ENCODE data around the gene SAMSN1. TPM values are rescaled to one million over a fixed set of nuclear protein-coding genes. Genes with fewer than 3 reads are reported as not detected.
"Not testable (repeated sequence)": the region's sequence is repeated elsewhere in the genome, so short reads cannot be mapped to it uniquely, and the experiment has no call there.

The SAMSN1 gene
- total RNA-seq, 1 donor from 2014 or later = 2.0 TPM

DNA sequence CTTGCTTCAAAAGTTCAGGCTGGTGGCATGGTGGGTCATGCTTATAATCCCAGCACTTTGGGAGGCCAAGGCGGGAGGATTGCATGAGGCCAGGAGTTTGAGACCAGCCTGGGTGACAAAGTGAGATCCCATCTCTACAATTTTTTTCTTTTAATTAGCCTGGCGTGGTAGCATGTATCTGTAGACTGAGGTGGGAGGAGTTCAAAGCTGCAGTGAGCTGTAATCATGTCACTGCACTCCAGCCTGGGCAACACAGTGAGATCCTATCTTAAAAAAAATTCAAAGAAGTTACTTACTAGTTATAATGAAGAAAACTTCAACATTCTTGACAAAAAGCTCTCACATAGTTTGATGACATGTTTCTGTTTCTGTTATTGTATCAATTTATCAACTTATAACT lies 45.2 kb downstream of the SAMSN1 start:
- no peak for TF ChIP-seq CTCF (IDR thresholded peaks at IDR 0.05; ENCODE audit: unreplicated experiment)
- Mint-ChIP-seq H3K9me3 (ENCODE audit: unreplicated experiment) (no peaks in the 10 kb centered on the region), H3K4me1 (ENCODE audit: unreplicated experiment) (no peaks in the 10 kb centered on the region), H3K4me3 (ENCODE audit: unreplicated experiment) (no peak overlapping the region), H3K27ac (ENCODE audit: unreplicated experiment) (no peak overlapping the region), H3K27me3 (ENCODE audit: unreplicated experiment) (no peaks in the 10 kb centered on the region), H3K36me3 (ENCODE audit: low read depth, unreplicated experiment) (no peaks in the 10 kb centered on the region)
- no peak for DNase-seq (ENCODE audit: low spot score)

GRCh38 chr21:14499316-14499715 lies 46.8 kb downstream of the SAMSN1 start:
- H3K9me3 Mint-ChIP-seq (ENCODE audit: unreplicated experiment) = no peaks in the 10 kb centered on the region
- no peaks in the 10 kb centered on the region for H3K4me1 Mint-ChIP-seq (ENCODE audit: unreplicated experiment)
- H3K4me3 Mint-ChIP-seq (ENCODE audit: unreplicated experiment) = no peak overlapping the region
- TF ChIP-seq CTCF (IDR thresholded peaks at IDR 0.05; ENCODE audit: unreplicated experiment) = no peak
- no peak overlapping the region for H3K27ac Mint-ChIP-seq (ENCODE audit: unreplicated experiment)
- H3K36me3 Mint-ChIP-seq (ENCODE audit: low read depth, unreplicated experiment) = no peaks in the 10 kb centered on the region
- no peak for DNase-seq (ENCODE audit: low spot score)
- no peaks in the 10 kb centered on the region for H3K27me3 Mint-ChIP-seq (ENCODE audit: unreplicated experiment)

DNA sequence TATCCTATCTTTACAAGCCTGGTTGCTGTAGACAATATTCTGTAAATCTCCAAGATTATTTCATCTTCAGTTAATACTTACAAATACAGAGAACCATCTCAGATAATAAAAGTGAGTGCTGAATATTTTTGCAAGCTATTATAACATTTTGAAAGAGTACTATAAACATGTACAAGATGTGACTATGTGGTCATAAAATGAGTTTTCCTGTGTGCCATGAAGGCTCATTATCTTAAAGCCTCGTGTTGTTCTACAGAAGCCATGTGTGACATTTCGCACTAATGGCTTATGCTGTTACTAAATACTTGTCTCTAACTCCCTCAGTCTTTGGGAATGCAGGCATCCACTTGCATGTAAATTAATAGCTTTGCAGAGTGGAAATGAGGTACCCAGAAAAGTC lies 48.3 kb downstream of the SAMSN1 start:
- no peak overlapping the region for H3K27ac Mint-ChIP-seq (ENCODE audit: unreplicated experiment)
- H3K27me3 Mint-ChIP-seq (ENCODE audit: unreplicated experiment) = no peaks in the 10 kb centered on the region
- DNase-seq (ENCODE audit: low spot score) = no peak
- H3K36me3 Mint-ChIP-seq (ENCODE audit: low read depth, unreplicated experiment) = no peaks in the 10 kb centered on the region
- H3K4me3 Mint-ChIP-seq (ENCODE audit: unreplicated experiment) = no peak overlapping the region
- no peaks in the 10 kb centered on the region for H3K9me3 Mint-ChIP-seq (ENCODE audit: unreplicated experiment)
- no peak for TF ChIP-seq CTCF (IDR thresholded peaks at IDR 0.05; ENCODE audit: unreplicated experiment)
- no peaks in the 10 kb centered on the region for H3K4me1 Mint-ChIP-seq (ENCODE audit: unreplicated experiment)

GRCh38 chr21:14495075-14495474 lies 51.0 kb downstream of the SAMSN1 start:
- Mint-ChIP-seq H3K27ac (ENCODE audit: unreplicated experiment) (no peak overlapping the region), H3K9me3 (ENCODE audit: unreplicated experiment) (no peaks in the 10 kb centered on the region), H3K4me1 (ENCODE audit: unreplicated experiment) (no peaks in the 10 kb centered on the region), H3K36me3 (ENCODE audit: low read depth, unreplicated experiment) (no peaks in the 10 kb centered on the region), H3K4me3 (ENCODE audit: unreplicated experiment) (no peak overlapping the region), H3K27me3 (ENCODE audit: unreplicated experiment) (no peaks in the 10 kb centered on the region)
- DNase-seq (ENCODE audit: low spot score) = no peak
- no peak for TF ChIP-seq CTCF (IDR thresholded peaks at IDR 0.05; ENCODE audit: unreplicated experiment)

- DNase-seq (ENCODE audit: low spot score); H3K4me1 Mint-ChIP-seq (ENCODE audit: unreplicated experiment); H3K9me3 Mint-ChIP-seq (ENCODE audit: unreplicated experiment); H3K27ac Mint-ChIP-seq (ENCODE audit: unreplicated experiment); H3K4me3 Mint-ChIP-seq (ENCODE audit: unreplicated experiment); H3K36me3 Mint-ChIP-seq (ENCODE audit: low read depth, unreplicated experiment); H3K27me3 Mint-ChIP-seq (ENCODE audit: unreplicated experiment): not testable (repeated sequence)
Measured at GRCh38 chr21:14494181-14494580, 51.9 kb downstream of the SAMSN1 start.

- H3K27me3 Mint-ChIP-seq (ENCODE audit: unreplicated experiment) = no peaks in the 10 kb centered on the region
- no peaks in the 10 kb centered on the region for H3K36me3 Mint-ChIP-seq (ENCODE audit: low read depth, unreplicated experiment)
- no peaks in the 10 kb centered on the region for H3K9me3 Mint-ChIP-seq (ENCODE audit: unreplicated experiment)
- DNase-seq (ENCODE audit: low spot score) = no peak
- no peaks in the 10 kb centered on the region for H3K4me1 Mint-ChIP-seq (ENCODE audit: unreplicated experiment)
- no peak for TF ChIP-seq CTCF (IDR thresholded peaks at IDR 0.05; ENCODE audit: unreplicated experiment)
- no peak overlapping the region for H3K4me3 Mint-ChIP-seq (ENCODE audit: unreplicated experiment)
- H3K27ac Mint-ChIP-seq (ENCODE audit: unreplicated experiment) = no peak overlapping the region
Measured at GRCh38 chr21:14493731-14494130, 52.4 kb downstream of the SAMSN1 start.

Measured in endothelial cell (in vitro differentiated cells).